ENCODE measurements around the gene GPX1. TPM values are rescaled to one million over a fixed set of nuclear protein-coding genes. Genes with fewer than 3 reads are reported as not detected.
A peak's percentile ranks its signal among the peaks of the same experiment; 100 is the strongest.
"Not testable (repeated sequence)": the region's sequence is repeated elsewhere in the genome, so short reads cannot be mapped to it uniquely, and the experiment has no call there.

Gene GPX1
- total and polyA plus RNA-seq, 4 donors = 71.2 to 201 (median 179) TPM

DNA sequence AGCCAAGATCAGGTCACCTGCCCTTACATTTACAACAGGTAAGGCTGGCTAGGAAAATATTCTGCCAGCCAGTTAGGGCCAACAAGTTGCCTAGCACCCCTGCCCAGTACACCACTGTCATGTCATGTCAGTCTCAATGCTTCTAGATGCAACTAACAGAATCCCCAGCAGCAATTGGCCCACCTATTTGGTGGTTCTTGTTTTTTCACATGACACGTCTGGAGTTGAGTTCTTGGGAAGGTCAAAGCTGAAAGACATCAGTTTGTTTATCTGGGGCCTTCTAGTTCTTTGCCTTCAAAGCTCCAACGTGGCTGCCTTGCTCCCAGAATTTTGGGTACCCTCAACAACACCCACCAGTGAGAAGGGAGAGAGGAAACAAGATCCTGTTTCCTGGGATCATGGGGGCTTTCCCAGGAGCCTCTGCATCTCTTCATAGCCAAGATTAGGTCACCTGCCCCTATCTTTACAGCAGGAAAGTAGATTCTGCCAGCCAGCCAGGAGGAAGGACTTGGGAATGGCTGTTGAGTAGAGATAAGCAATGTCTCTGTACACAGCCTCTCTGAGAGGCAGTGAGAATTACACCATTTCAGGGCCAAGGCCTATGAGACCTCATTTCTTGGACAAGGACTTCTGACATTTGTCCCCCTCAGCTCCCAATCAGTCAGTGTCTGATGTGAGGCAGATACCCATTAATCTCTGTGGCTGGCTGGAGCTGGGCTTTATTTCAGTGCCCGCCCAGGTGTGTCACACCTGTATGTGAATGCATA lies 8.6 kb downstream of the GPX1 start:
- Histone ChIP-seq H3K9me3 (ENCODE audit: control insufficient read depth, insufficient read depth, low read length) (no peaks in the 10 kb centered on the region), H3K36me3 (ENCODE audit: control insufficient read depth, insufficient read depth, low read length) (no peaks in the 10 kb centered on the region), H3K4me3 (ENCODE audit: low read depth, low read length) (no peak overlapping the region), H3K27me3 (ENCODE audit: control insufficient read depth, insufficient read depth, low read length) (no peaks in the 10 kb centered on the region), H3K4me1 (ENCODE audit: control insufficient read depth, insufficient read depth, low read length) (peaks cover 2% of the 10 kb centered on the region), H3K27ac (ENCODE audit: low read depth, low read length) (no peak overlapping the region)
- no peak for DNase-seq (ENCODE audit: low read depth in 4 of 6, low spot score in 6 of 6)
- WGBS (ENCODE audit: insufficient coverage) = 100% methylated on average over 1 of the region's 3 CpGs

DNA sequence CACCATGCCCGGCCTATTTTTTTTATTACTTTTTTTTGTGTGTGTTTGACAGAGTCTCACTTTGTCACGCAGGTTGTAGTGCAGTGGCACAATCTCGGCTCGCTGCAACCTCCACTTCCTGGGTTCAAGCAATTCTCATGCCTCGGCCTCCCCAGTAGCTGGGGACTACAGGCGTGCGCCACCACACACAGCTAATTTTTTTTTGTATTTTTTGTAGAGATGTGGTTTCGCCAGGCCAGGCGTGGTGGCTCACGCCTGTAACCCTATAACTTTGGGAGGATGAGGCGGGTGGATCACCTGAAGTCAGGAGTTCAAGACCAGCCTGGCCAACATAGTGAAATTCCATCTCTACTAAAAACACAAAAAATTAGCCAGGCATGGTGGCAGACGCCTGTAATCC lies 9.8 kb downstream of the GPX1 start:
- H3K27me3 ChIP-seq (ENCODE audit: control insufficient read depth, insufficient read depth, low read length); H3K4me3 ChIP-seq (ENCODE audit: low read depth, low read length); DNase-seq (ENCODE audit: low read depth in 4 of 6, low spot score in 6 of 6); H3K27ac ChIP-seq (ENCODE audit: low read depth, low read length); H3K36me3 ChIP-seq (ENCODE audit: control insufficient read depth, insufficient read depth, low read length); H3K9me3 ChIP-seq (ENCODE audit: control insufficient read depth, insufficient read depth, low read length); H3K4me1 ChIP-seq (ENCODE audit: control insufficient read depth, insufficient read depth, low read length): not testable (repeated sequence)
- no CpG with 5 or more reads among the region's 12 CpGs for WGBS (ENCODE audit: insufficient coverage)

GRCh38 chr3:49346797-49347251 lies 11.3 kb downstream of the GPX1 start:
- Histone ChIP-seq H3K9me3 (ENCODE audit: control insufficient read depth, insufficient read depth, low read length) (no peaks in the 10 kb centered on the region), H3K27ac (ENCODE audit: low read depth, low read length) (no peak overlapping the region), H3K4me3 (ENCODE audit: low read depth, low read length) (no peak overlapping the region), H3K36me3 (ENCODE audit: control insufficient read depth, insufficient read depth, low read length) (no peaks in the 10 kb centered on the region), H3K4me1 (ENCODE audit: control insufficient read depth, insufficient read depth, low read length) (peaks cover 2% of the 10 kb centered on the region), H3K27me3 (ENCODE audit: control insufficient read depth, insufficient read depth, low read length) (no peaks in the 10 kb centered on the region)
- no peak for DNase-seq (ENCODE audit: low read depth in 4 of 6, low spot score in 6 of 6)
- WGBS (ENCODE audit: insufficient coverage) = 87% methylated on average over 5 of the region's 6 CpGs

- Histone ChIP-seq H3K4me3 (ENCODE audit: low read depth, low read length) (no peak overlapping the region), H3K27ac (ENCODE audit: low read depth, low read length) (no peak overlapping the region), H3K9me3 (ENCODE audit: control insufficient read depth, insufficient read depth, low read length) (no peaks in the 10 kb centered on the region), H3K27me3 (ENCODE audit: control insufficient read depth, insufficient read depth, low read length) (no peaks in the 10 kb centered on the region), H3K36me3 (ENCODE audit: control insufficient read depth, insufficient read depth, low read length) (no peaks in the 10 kb centered on the region), H3K4me1 (ENCODE audit: control insufficient read depth, insufficient read depth, low read length) (peaks cover 24% of the 10 kb centered on the region)
- 91% methylated on average over 2 of the region's 3 CpGs for WGBS (ENCODE audit: insufficient coverage)
- DNase-seq (ENCODE audit: low read depth in 4 of 6, low spot score in 6 of 6) = no peak
Measured at GRCh38 chr3:49343163-49343562, 15.0 kb downstream of the GPX1 start.

DNA sequence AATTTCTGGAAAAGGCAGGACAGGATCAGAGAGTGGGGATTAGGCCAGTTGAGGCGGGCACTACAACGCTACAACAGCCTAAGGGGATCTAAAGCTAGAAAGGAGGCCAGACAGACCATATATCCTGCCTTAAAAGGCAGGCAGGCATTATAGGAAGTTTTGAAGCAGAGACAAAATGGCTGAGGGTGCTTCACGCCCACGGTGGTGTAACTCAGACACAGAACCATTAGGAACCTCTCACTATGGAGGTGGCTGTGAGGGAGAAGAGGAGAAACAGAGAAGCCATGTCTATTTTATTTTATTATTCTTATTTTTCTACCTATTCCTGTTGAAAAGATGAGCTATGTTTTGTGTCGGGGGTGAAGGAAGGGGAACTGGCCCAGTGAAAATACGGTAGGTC lies 16.2 kb downstream of the GPX1 start:
- no peak for DNase-seq (ENCODE audit: low read depth in 4 of 6, low spot score in 6 of 6)
- no CpG with 5 or more reads among the region's 6 CpGs for WGBS (ENCODE audit: insufficient coverage)
- no peak overlapping the region for H3K27ac ChIP-seq (ENCODE audit: low read depth, low read length)

GRCh38 chr3:49339941-49340800 lies 18.0 kb downstream of the GPX1 start, which contains the start of gene USP4:
Gene USP4 (minus strand): TSS chr3:49340053. CDS start chr3:49340024, 29 bp downstream.
- Histone ChIP-seq H3K9me3 (ENCODE audit: control insufficient read depth, insufficient read depth, low read length) (no peaks in the 10 kb centered on the region), H3K36me3 (ENCODE audit: control insufficient read depth, insufficient read depth, low read length) (peaks cover 6% of the 10 kb centered on the region), H3K4me3 (ENCODE audit: low read depth, low read length) (peak within 1 kb of the TSS; percentile 88), H3K27ac (ENCODE audit: low read depth, low read length) (peak within 1 kb of the TSS; percentile 97), H3K4me1 (ENCODE audit: control insufficient read depth, insufficient read depth, low read length) (peaks cover 24% of the 10 kb centered on the region), H3K27me3 (ENCODE audit: control insufficient read depth, insufficient read depth, low read length) (no peaks in the 10 kb centered on the region)
- DNase-seq (ENCODE audit: low read depth in 4 of 6, low spot score in 6 of 6) = peak; percentile 69 to 97 (median 78)
- WGBS (ENCODE audit: insufficient coverage) = 1% methylated on average over 69 of the region's 70 CpGs

More for the DNA sequence above, 16.2 kb downstream of the GPX1 start:
- Histone ChIP-seq H3K36me3 (ENCODE audit: control insufficient read depth, insufficient read depth, low read length) (peaks cover under 1% of the 10 kb centered on the region), H3K4me1 (ENCODE audit: control insufficient read depth, insufficient read depth, low read length) (peaks cover 24% of the 10 kb centered on the region), H3K4me3 (ENCODE audit: low read depth, low read length) (no peak overlapping the region), H3K27me3 (ENCODE audit: control insufficient read depth, insufficient read depth, low read length) (no peaks in the 10 kb centered on the region), H3K9me3 (ENCODE audit: control insufficient read depth, insufficient read depth, low read length) (no peaks in the 10 kb centered on the region)

- Histone ChIP-seq H3K36me3 (ENCODE audit: control insufficient read depth, insufficient read depth, low read length) (peaks cover 7% of the 10 kb centered on the region), H3K4me3 (ENCODE audit: low read depth, low read length) (peak overlapping the region; percentile 88), H3K27ac (ENCODE audit: low read depth, low read length) (peak overlapping the region; percentile 97), H3K4me1 (ENCODE audit: control insufficient read depth, insufficient read depth, low read length) (peaks cover 22% of the 10 kb centered on the region), H3K9me3 (ENCODE audit: control insufficient read depth, insufficient read depth, low read length) (no peaks in the 10 kb centered on the region), H3K27me3 (ENCODE audit: control insufficient read depth, insufficient read depth, low read length) (no peaks in the 10 kb centered on the region)
- WGBS (ENCODE audit: insufficient coverage) = 3% methylated on average over 17 of the region's 17 CpGs
- DNase-seq (ENCODE audit: low read depth in 4 of 6, low spot score in 6 of 6) = peak in 1 of 6 donors; percentile 1
Measured at GRCh38 chr3:49339581-49339940, 18.6 kb downstream of the GPX1 start.

- Histone ChIP-seq H3K4me1 (ENCODE audit: control insufficient read depth, insufficient read depth, low read length) (peaks cover 4% of the 10 kb centered on the region), H3K36me3 (ENCODE audit: control insufficient read depth, insufficient read depth, low read length) (peaks cover 49% of the 10 kb centered on the region), H3K27me3 (ENCODE audit: control insufficient read depth, insufficient read depth, low read length) (no peaks in the 10 kb centered on the region), H3K27ac (ENCODE audit: low read depth, low read length) (no peak overlapping the region), H3K9me3 (ENCODE audit: control insufficient read depth, insufficient read depth, low read length) (no peaks in the 10 kb centered on the region), H3K4me3 (ENCODE audit: low read depth, low read length) (no peak overlapping the region)
- no CpG with 5 or more reads among the region's 5 CpGs for whole genome bisulfite sequencing (ENCODE audit: insufficient coverage)
- DNase-seq (ENCODE audit: low read depth in 4 of 6, low spot score in 6 of 6) = no peak
Measured at GRCh38 chr3:49333916-49334633, 24.1 kb downstream of the GPX1 start.

- no peak for DNase-seq (ENCODE audit: low read depth in 4 of 6, low spot score in 6 of 6)
- no peaks in the 10 kb centered on the region for H3K9me3 ChIP-seq (ENCODE audit: control insufficient read depth, insufficient read depth, low read length)
- H3K27me3 ChIP-seq (ENCODE audit: control insufficient read depth, insufficient read depth, low read length) = no peaks in the 10 kb centered on the region
- H3K4me1 ChIP-seq (ENCODE audit: control insufficient read depth, insufficient read depth, low read length) = no peaks in the 10 kb centered on the region
- no CpG with 5 or more reads among the region's 3 CpGs for WGBS (ENCODE audit: insufficient coverage)
- H3K27ac ChIP-seq (ENCODE audit: low read depth, low read length) = no peak overlapping the region
- H3K4me3 ChIP-seq (ENCODE audit: low read depth, low read length) = no peak overlapping the region
- peaks cover 51% of the 10 kb centered on the region for H3K36me3 ChIP-seq (ENCODE audit: control insufficient read depth, insufficient read depth, low read length)
Measured at GRCh38 chr3:49333091-49333490, 25.1 kb downstream of the GPX1 start.

Data from spinal cord (tissue), 10 donors.